IPS-NIHi7 (cell line): ENCODE results near the gene GUK1.
"Not testable (repeated sequence)": the region's sequence is repeated elsewhere in the genome, so short reads cannot be mapped to it uniquely, and the experiment has no call there.

Experiments used
- DNase-seq: peaks from one replicate; pipeline ENCODE4 v3.0.0; 2012; ENCODE audit warnings: mixed read lengths; ENCODE audit errors: extremely low spot score

Gene GUK1

DNA sequence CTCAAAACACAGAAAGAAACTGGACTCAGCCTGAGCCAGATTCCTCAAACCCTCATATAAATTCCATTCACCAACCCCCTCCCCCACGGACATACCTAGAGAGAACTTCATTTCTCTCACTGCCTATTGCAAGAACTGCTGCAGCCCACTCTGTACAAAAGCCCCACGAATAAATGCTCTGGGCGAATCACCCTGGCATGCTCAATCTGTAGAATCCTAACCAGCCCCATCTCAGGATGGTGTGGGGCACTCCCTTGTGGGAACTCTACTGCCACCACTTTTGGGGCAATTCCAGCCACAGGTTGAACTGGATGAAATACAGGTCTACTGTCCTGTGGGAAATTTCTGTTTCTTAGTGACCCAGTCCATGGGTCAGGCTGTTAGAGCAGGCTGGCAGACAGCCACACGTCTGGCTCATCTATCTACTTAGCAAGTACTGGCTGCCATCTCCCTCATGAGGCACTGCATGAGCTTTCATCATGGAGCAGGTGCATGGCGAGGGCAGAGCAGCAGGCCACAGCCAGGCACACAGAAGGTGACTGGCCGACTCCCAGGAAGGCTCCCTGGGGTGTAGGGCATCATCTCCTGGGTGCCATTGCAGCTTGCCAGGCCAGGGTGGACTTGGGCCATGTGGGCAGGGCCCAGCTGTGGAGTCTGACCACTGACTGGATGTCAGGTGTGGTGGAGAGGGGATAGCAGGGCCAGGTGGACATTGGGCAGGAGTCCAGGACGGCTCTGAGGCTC is 35.4 kb upstream of the GUK1 start:
- no peak for DNase-seq

DNA sequence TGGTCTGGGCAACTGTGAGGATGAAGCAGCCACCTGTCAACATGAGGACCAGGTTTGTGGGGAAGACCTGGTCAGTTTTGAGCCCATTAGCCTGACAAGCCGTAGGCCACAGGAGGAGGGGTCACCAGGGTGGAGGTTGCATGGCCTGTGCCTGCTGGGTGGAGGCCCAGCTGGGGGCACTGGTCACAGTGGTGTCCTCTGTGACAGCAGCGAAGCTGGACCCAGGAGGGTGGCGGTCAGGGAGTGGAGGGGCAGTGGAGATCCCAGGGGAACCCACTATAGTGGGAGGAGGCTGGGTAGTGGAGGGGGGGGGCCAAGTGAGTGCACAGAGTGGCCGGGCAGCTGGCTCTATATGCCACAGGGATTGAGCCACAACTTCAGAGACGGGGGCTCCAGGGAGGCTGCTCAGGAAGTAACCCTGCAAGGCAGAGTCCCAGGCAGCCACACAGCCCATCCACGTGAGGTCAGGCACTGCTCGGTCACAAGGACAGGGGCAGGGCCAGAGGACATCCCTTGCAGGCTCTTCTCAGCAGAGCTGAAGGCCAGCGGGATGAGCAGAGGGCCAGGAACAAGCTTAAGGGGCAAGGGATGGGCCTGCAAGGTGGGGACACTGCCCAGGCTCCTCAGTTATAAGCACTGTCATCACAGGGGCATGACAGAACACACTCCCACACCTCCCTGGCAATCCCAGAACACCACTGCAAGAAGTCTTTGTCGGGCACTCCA is 34.6 kb upstream of the GUK1 start:
- no peak for DNase-seq

DNA sequence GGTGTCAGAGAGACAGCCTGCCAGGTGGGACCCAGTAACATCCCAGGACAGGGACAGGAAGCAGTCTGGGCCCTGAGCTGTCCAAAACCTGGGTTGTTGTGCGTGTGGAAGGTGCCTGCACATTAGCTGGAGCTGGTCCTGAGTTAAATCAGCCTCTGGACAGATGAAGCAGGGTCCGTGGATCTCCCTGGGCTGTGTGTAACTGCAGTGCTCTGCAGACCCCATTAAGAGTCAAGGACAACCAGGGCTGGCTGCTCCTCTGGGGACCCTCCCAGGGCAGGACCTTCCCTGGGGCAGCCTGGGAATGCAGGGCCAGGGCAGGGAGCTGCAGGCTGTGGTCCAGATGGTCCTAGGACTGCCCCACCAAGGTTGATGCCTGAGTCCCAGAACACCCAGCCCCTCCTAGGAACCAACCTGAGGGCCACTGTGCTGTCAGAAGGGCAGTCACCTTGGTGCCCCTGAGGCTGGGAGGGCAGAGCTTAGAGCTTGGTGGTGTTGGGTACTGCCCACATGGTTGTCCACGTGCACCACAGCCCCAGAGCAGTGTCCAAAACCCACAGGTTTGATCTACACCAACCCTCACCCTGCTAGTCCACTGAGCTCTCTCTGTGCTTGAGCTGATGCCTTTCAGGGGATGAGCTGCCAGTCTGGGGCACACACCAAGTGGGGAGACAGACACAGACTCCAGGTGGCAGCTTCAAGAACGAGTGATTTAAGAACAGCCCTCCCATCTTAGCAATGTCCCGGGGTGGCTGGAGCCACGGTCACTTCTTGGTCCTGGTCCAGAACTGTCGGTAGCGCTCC is 33.9 kb upstream of the GUK1 start:
- DNase-seq: no peak

DNA sequence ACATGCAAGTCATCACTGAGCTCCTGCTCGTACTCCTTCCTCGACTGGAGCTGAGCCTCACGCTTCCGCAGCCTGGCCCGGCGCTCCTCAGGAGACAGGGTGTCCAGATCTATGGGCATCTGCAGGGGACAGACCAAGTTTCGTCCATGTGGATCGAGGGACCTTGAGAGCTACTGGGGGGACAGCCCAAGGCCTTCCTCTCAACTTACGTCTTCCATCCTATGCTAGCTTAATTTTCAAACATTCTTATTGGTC is 33.4 kb upstream of the GUK1 start:
- DNase-seq: no peak

DNA sequence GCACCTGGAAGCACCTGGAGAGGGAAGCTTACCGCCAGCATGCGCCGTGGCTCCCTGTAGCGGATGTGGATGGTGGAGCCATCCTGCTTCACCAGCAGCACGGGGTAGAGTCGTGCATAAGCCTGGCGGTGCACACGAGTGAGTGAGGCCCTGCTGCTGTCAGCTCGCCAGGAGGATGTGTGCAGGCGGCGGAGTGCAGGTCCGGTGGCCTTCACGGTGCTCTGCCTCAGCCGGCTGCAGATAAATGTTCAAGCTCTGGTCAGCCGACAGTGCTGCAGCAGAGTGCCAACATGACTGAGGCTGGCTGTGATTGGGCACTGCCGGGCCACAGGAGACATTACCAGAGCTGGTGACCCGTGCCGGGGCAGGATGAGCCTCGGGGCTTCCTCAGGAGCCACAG is 32.4 kb upstream of the GUK1 start:
- no peak for DNase-seq

DNA sequence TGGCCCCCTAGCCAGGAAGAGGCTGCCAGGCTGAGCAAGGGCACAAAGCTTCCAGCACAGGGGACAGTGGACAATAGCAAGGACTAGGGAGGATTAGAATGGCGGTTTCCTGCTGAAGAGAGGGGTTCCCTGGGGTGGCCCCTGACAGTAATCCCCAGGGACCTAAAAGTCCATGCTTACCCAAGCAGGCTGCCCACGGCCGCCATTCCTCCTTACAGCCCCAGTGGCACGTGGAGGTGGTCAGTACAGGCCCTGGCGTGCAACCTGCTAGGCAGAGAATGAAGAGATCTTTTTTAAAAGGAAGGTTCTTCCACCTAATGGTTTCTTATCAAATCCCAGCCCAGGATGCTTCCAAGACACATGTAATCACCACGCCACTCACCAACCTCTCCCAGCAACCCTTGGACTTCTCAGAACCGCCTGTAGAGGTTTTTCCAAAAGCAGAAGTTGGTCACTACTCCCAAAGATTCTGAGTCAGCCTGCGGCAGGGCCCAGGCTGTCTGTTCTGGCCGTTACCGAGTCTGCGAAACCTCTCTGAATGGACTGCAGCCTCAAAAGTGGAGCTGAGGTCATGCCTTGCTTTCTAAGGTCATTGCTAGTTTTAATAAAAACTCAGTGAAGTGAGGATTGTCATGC is 31.9 kb upstream of the GUK1 start:
- no peak for DNase-seq

DNA sequence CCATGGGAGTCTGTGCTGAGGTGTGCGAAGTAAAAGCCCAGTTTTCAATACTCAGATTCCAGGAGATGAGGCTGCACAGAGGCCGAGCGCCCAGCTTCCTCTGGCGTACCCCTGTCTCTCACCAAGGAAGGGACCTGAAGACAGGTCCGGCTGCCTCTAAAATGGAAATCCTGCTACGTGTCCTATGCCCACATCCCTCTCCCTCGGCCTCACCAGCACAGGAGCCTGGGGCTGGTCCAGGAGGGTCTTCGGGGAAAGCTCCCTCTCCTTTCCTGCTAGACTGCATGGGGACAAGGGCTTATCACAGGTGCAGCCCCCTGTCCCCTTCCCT is 31.4 kb upstream of the GUK1 start:
- no peak for DNase-seq

DNA sequence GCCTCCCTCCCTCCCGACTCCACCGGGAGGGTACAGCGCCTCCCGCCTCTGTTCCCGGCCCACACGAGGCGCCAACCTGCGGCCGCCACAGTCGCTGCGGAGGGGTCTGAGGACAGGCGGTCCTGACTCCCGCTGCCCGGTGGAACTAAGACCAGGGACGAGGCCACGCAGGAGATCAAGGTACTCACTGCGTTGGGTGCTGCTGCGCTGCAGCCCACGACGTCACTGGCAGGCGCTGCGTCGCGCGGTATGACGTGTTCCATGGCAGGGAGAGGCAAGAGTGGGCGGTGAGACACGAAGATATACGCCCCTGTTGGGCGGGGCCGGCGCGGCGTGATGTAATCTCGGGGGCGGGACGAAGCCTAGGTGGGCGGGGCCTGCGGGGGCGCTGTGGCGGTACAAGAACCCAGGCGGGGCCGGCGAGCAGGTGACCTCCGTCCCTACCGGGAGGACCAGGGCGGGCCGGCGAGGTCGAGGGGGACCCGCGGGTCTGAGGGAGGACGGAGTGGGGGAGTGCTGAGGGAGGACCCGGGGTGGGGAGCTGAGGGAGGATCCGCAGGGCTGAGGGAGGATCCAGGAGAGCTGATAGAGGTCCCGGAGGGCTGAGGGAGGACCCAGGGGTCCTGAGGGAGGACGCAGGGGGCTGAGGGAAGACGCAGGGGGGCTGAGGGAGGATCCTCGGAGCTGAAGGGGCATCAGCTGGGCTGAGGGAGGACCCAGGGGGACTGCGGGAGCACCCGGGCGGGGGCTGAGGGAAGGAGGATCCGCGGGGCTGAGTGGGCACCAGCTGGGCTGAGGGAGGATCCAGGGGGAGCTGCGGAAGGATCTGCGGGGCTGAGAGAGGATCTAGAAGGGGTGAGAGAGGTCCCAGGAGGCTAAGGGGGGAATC is 30.8 kb upstream of the GUK1 start, which contains the start of gene MRPL55:
MRPL55 (minus strand) TSS at position 227 of the 889 bp plus-strand sequence. CDS start 1,039 bp downstream, outside the sequence.
- peak; percentile 97 for DNase-seq

DNA sequence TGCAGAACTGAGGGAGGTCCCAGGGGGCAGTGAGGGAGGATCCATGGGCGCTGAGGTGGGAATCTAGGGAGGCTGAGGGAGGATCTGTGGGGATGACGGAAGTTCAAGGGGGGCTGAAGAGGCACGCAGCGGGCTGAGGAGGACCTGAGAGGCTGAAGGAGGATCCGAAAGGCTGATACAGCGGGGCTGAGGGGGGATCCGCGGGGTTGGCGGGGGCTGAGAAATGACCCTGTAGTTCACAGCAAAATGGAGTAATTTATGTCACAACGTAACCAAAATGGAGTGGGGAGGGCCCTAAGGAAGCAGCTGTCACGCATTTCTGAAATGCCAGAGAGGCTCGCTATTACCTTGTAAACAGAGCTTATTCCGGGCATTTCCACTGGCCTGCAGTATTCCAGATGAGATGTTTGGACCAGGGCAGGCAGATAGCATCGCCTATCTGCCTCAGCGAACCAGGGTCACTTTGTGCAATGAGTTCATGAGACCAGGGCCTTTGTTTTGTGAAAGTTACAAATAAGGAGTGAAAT is 30.1 kb upstream of the GUK1 start:
- no peak for DNase-seq

DNA sequence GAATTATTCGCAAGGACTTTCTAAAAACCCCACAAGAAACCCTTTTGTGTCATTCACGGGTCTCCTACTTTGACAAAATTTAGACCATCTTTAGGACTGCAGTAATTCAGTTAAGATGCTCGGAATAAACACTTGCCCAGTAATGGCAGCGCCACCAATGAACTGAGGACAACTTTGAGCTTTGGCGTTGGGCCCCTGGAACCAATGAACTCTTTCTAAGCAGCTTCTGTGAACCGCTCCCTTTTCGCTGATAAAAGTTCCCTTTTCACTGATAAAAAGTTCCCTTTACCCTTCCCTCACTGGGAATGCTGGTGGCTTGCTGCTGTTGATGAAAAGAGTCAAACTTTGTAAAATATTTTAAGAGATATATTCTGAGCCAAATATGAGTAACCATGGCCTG is 29.5 kb upstream of the GUK1 start:
- DNase-seq: no peak

DNA sequence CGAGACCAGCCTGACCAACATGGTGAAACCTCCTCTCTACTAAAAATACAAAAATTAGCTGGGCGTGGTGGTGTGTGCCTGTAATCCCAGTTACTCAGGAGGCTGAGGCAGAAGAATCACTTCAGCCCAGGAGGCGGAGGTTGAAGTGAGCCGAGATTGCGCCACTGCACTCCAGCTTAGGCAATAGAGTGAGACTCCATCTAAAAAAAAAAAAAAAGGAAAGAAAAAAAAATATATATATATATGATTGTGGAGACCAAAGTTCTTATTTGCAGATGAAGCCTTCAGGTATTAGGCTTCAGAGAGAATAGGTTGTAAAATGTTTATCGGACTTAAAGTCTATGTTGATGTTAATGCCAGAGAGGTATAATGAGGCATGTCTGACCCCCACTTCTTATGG is 28.8 kb upstream of the GUK1 start:
- DNase-seq: not testable (repeated sequence)

DNA sequence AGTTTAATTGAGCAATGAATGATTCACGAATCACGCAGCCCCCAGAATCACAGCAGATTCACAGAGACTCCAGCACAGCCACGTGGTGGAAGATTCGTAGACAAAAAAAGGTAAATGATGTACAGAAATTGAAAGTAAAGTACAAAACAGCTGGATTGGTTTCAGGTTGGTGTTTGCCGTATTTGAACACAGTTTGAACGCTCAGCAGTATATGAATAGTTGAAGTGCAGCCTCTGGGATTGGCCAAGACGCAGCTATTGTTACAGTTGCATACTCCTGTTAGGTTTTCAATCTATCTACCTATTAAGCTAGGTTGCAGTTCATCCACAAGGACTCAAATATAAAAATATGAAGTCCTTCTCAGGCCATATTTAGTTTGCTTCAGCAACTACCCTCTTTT is 27.9 kb upstream of the GUK1 start:
- no peak for DNase-seq

DNA sequence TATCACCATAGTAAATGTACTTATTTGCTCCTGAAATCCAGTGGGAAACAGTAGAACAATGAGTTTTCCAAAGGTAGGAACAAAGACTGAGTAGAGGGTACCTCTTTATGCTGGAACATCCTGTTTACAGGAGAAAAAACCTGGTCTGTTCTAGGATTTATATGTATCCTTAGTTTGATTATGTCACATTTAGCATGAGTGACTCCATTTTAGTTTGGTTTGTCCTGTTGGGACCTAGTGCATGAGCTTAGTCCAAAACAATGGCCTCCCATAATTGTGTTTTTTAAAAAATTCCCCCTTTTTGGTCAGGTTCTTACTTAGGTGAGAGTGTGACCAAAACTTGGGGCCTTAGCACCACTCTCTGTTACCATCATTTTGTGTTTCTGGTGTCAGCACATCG is 27.5 kb upstream of the GUK1 start:
- no peak for DNase-seq

DNA sequence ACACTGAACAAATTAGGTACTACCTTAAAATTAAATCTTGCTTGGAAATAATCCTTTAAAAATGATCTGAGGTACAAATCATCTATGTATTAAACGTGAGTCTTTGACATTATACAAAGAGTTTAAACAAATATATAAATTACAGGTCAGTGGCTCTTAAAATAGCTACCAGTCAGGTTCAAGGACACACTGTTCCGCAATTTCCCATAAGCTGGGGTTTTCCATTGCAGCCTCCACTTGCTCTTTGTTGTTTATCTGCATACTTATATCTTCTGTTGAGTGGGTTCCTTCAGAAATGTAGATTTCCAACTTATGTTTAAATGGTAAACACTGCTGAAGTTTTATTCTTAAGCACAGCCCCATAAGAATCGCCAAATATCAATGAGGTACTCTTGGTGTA is 25.3 kb upstream of the GUK1 start:
- no peak for DNase-seq

DNA sequence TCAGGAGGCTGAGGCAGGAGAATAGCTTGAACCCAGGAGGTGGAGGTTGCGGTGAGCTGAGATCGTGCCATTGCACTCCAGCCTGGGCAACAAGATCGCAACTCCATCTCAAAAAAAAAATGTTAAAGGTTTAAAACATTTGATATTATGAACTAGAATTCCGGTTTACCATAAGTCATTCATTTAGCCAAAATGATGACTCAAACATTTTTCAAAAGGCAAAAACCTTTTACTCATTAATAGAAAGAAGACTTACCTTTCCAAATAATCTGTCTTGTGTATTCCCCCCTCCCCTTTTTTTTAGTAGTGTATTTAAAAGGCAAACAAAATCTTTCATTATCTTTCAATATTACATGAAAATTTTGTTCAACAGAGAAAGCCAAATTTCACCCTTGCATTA is 22.7 kb upstream of the GUK1 start:
- no peak for DNase-seq

DNA sequence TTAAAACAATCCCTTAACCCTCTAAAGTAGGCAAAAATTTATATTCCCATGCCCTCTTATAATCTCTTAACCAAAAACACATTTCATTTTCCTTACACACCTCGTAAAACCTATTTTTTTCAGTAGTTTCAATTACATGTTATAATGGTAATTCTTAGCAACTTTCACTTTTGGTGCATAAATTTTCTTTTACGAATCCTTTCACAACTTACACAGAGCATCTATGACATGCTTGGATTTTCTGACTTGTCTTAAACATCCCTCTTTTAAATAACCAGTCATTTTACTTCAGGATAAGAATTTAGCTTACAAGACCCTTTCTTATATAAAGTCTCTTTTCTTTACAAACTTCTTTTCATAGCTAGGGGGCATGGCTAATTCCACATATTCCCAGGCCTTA is 22.0 kb upstream of the GUK1 start:
- DNase-seq: no peak

DNA sequence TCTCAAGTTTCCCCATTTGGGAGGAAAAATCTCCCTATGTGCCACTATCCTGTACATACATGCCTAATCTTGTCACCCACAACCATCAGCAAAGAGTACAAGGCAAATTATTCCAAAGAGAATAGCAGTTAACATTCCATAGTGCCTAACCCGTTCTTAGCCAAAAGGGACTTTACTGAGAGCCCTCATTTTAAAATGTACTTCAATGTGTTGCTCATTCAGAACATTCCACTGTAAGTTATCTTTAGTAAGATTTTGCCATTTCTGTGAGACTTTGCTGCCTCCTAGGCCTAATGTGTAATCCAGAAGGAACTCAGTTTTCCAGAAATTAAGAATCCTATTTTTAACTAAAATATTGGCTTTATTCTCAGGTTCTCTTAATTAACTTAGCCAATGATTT is 19.7 kb upstream of the GUK1 start:
- DNase-seq: no peak

DNA sequence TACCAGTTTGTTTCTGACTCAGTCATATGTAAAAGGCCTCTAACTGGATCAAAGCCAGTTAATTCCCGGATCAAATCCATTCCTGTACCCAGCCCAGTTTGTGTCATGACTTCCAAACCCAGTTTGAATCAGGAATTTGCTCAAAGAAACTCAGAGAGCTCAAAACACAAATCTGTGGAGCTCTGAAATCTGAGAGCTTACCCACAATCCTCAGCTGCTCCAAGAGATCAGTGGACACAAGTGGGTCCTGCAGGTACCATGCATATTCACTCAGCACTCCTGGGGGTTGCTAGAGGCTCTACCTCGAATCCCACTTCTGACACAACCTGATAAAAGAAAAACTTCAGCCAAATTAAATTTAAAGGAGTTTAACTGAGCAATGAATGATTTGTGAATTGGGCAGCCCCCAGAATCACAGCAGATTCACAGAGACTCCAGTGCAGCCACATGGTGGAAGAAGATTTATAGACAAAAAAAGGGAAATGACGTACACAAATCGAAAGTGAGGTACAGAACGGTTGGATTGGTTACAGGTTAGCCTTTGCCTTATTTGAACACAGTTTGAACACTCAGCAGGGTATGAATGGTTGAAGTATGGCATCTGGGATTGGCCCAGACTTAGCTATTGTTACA is 19.1 kb upstream of the GUK1 start:
- DNase-seq: no peak

DNA sequence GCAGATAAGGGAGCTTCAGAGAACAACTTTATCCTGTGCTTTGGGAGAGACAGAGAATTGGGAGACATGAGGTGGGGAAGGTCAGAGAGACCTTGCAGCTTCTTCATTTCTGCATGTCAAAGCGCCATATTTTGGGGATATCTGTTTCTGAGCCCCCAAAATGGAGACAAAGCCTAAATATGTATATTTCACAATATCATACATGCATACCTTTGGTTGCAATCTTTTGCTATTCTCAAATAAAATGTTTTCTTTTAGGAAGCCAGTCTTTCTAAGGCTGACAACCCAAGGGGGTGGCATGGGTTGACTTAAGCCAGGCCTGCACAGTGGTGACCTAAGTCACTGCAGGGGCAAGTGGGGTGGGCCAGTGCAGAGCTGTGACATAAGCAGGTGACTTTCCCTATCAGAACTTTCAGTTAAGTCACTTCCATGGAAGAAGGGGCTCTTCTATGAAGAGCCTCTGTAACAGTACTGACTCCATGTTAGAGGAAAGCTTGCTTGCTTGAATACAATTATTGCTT is 17.1 kb upstream of the GUK1 start:
- DNase-seq: no peak

DNA sequence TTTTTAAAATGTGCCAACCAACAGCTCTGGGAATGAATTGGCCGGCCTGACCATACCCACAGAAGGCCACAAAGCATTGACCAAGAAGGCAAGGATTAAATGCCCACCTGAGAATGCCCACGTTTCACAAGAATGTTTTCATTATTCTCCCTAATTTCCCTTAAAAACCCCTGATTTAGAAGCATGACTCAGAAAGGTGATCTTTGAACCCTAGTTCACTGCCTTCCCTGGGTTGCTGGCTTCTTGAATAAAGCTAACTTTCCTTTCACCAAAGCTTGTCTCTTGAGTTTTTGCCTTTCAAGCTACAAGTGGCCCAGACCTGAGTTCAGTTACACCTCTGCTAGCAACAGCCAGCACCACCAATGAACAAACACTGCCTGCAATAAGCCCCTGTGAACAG is 16.6 kb upstream of the GUK1 start:
- no peak for DNase-seq

DNA sequence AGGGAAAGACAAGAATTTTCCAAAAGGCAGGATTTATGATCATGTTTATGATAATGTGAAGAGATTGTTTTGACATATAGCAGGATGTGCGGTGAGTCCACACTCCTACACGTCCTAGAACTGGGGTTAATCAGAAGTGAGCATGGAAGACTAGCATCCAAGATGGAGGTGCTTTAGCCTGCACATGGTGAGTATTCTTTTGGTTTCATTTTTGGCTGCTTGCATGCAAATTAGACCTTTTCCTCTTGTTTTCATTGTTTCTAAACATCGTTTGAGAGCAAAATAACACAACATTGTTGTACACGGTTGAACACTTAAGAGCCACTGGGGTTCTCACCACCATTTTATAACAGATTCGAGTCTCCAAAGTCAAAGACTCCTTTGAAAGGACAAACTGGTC is 14.9 kb upstream of the GUK1 start:
- DNase-seq: no peak
